Stimulated activated CD4-positive, alpha-beta T cell treated with anti-CD3 and anti-CD28 coated beads, Interleukin-15, amount 100 ng/mL, for 24 hours (primary cell): ENCODE data around the gene ZNF575.

Source experiments
- DNase-seq: peaks from one replicate; pipeline ENCODE4 v3.0.0-alpha.2; 2020

The ZNF575 gene

DNA sequence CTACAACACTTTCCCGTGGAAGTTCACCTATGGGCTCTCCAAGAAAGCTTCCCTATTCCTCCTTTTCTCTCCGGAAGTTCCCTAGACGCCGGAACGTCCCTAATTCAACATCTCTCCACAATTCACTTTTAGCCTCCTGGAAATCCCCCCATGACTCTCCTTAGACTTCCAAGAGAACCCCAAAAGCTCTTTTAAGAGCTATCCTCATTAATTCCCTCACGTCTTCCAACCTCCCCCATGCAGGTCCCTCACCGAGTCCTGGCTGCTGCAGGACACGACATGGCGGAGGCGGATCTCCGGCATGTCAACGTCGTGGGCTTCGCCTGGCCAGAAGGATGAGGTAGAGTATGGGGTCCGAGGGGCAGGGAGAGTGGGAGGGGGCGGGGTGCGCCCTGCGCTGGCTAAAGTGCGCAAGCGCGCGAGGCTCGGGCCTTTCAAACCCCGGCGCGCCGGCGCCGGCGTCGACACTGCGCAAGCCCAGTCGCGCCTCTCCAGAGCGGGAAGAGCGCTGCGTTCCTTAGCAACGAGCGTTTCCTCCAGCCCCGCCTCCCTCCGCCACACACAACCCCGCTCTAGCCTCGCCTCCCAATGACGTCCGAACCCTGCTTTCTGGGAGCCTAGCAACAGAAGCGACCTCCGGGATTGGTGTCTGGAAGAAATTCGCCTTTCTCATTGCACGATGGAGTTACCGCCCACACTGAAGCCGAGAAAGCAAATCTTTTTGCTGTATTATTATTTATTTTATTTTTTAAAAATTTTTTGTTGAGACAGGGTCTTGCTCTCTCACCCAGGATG lies 42.4 kb downstream of the ZNF575 start, which contains the start of the genes PINLYP and XRCC1:
Gene PINLYP (plus strand): TSS at position 646 of the 795 bp plus-strand sequence. CDS start 1,391 bp downstream, outside the sequence.
Gene XRCC1 (minus strand): TSS at position 372 of the 795 bp plus-strand sequence. CDS start 69 bp downstream, at position 303.
- DNase-seq: peak; percentile 98

DNA sequence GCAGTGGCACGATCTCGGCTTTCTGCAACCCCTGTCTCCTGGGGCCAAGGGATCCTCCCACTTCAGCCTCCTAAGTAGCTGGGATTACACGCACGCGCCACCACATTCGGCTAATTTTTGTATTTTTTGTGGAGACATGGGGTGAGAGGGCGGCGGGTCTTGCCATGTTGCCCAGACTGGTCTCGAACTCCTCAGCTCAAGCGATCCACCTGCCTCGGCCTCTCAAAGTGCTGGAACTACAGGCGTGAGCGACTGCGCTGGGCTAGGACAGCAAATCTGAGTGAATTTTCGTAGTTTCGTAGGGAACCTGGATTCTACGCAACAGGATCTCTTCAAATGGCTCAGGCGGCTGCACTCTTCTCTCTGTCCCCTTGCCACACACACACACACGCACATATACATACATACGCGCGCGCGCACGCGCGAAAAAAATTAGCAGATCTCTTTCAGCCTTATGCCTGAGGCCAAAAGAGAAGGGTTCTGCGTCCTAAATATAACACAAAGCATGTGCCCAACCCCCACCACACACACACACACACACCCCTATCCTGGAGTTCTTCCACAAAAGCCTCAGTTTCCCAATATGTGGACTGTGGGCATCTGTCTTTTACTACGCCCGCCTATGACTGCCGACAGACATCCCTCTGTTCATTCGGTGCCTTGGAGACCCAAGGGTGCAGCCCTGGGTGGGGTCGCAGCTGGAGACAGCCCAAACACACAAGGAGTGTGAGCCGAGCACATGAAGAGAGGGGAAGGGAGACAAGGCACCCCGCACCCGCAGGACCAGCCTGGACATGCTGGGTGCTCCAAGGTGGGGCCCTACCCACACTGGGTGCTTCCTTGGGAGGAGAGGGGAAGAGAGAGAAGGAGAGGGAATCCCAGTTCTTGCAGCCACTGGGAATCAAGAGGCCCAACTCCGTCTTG lies 43.2 kb downstream of the ZNF575 start:
- DNase-seq: no peak

DNA sequence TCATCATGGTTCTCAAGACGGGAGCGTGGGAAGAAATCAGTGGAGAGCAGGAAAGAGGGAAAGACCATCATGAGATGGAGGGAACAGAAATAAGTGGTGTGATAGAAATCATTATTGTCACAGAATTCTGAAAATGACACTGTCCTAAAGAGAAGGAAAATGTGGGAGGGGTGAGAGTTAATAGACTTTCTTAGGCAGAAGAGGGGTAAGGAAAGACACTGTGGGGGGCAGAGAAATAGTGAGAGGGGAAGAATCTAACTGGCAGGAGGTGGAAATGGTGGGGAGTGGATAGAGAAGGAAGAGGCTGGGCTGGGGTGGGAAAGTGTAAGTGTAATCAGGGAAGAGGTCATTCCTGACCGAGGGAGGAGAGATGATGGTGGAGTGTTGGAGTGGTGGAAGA lies 45.8 kb downstream of the ZNF575 start:
- no peak for DNase-seq

DNA sequence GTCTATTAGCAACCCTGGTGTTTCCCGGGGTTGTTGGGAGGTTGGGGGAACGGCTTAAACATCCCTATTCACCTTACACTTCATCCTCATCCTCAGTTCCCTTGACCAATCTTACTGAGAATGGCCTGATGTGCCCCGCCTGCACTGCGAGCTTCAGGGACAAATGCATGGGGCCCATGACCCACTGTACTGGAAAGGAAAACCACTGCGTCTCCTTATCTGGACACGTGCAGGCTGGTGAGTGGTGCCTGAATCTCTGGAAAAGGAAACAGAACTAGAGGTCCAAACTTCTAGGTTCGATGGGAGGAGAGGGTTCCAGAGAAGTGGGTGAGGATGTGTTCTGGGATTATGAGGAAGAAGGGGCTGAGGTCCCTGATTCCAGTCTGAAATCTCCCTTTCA lies 48.5 kb downstream of the ZNF575 start:
- no peak for DNase-seq

DNA sequence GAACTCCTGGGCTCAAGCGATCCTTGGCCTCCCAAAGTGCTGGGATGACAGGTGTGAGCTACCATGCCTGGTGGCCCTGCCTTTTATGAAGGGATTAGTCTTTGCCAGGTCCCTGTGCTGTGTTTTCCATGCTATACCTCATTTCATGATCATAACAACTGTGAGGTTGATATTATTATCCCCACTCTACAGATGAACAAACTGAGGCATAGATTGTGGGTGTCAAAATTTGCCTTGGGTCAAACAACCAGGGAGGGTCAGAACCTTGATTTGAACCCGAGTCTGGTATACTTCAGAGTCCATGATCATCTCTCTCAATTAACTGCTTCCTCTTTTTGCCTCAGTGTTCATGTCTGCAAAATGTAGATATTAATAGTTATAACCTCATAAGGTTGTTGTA lies 49.5 kb downstream of the ZNF575 start:
- DNase-seq: no peak

DNA sequence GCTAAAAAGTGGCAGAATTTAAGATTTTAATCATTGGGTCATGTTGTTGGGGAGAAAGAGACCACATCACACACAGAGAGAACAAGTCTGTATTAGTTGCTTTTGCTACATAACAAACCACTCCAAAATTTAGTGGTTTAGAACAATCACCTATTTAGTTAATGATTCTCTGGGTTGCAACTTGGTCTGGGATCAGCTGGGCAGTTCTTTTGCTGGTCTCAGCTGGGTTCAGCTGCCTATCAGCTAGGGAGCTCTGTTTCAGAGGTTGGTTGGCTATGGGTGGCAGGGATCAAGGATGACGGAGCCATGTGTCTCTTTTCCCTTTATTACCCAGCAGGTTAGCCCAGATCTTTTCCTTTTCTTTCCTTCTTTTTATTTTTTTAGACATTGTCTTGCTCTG lies 51.5 kb downstream of the ZNF575 start:
- no peak for DNase-seq
